IMR-90 (cell line): ENCODE measurements around the gene RTN4RL2. TPM values are rescaled to one million over a fixed set of nuclear protein-coding genes. Genes with fewer than 3 reads are reported as not detected.
A peak's percentile ranks its signal among the peaks of the same experiment; 100 is the strongest.

Source experiments
- ATAC-seq: fragments of 200-7000 bp; cut with Tn5 transposase; 2 replicates; pipeline ENCODE4 v1.9.1; 2020; ENCODE audit warnings: low read depth, mild to moderate bottlenecking, moderate library complexity
- BruUV-seq: library from RNA; stranded (reverse); fragments of 400-500 nt; replicated peaks from 2 replicates; lab custom pipeline; 2021; lab: Mats Ljungman, UMichigan
- CTCF ChIA-PET: fragments of 300-600 bp; formaldehyde crosslinking; extraction: SDS; loops from one replicate; lab custom pipeline; 2021; ENCODE audit warnings: antibody characterized with exemption; lab: Yijun Ruan, JAX
- POLR2A ChIA-PET: fragments of 300-600 bp; sonication (Branson Sonifier 250); formaldehyde crosslinking; loops from one replicate; lab custom pipeline; 2022; ENCODE audit warnings: antibody characterized with exemption; ENCODE audit not compliant: unreplicated experiment; lab: Charles Lee
- DNase-seq: peaks from one replicate; pipeline ENCODE4 v3.0.0; 2013
- H2AFZ ChIP-seq: replicated peaks from 2 replicates; pipeline ENCODE3; 2013; ENCODE audit warnings: low read length, mild to moderate bottlenecking; ENCODE audit not compliant: poor library complexity
- H2AK5ac ChIP-seq: 2 replicates; pipeline ENCODE4 v1.6.1; 2013; ENCODE audit warnings: low read depth, low read length, inconsistent platforms
- H2AK9ac ChIP-seq: replicated peaks from 2 replicates; pipeline ENCODE3; 2013; ENCODE audit warnings: mild to moderate bottlenecking, low read depth, low read length, moderate library complexity; ENCODE audit not compliant: poor library complexity
- H2BK120ac ChIP-seq: 2 replicates; pipeline ENCODE4 v1.6.1; 2013; ENCODE audit warnings: low read depth, low read length, inconsistent platforms
- H2BK15ac ChIP-seq: 3 replicates; pipeline ENCODE4 v1.6.1; 2013; ENCODE audit warnings: low read depth, low read length, inconsistent platforms
- H2BK20ac ChIP-seq: 2 replicates; pipeline ENCODE4 v1.6.1; 2013; ENCODE audit warnings: low read depth, mild to moderate bottlenecking, inconsistent platforms, low read length, moderate library complexity
- H2BK5ac ChIP-seq: 2 replicates; pipeline ENCODE4 v1.6.1; 2013; ENCODE audit warnings: mild to moderate bottlenecking, low read depth, low read length, inconsistent platforms; ENCODE audit not compliant: poor library complexity, severe bottlenecking
- H3K14ac ChIP-seq: replicated peaks from 2 replicates; pipeline ENCODE4 v1.6.1; 2013; ENCODE audit warnings: low read depth, low read length, inconsistent platforms
- H3K18ac ChIP-seq: 2 replicates; pipeline ENCODE4 v1.6.1; 2013; ENCODE audit warnings: low read depth, low read length, control low read depth
- H3K23ac ChIP-seq: 2 replicates; pipeline ENCODE4 v1.6.1; 2013; ENCODE audit warnings: low read depth, low read length, inconsistent platforms
- H3K27ac ChIP-seq: 2 replicates; pipeline ENCODE4 v1.5.1; 2013; ENCODE audit warnings: mild to moderate bottlenecking, control low read depth, low read length; ENCODE audit not compliant: insufficient read depth
- H3K27me3 ChIP-seq: 2 replicates; pipeline ENCODE4 v1.6.1; 2013; ENCODE audit warnings: low read length; ENCODE audit not compliant: control insufficient read depth, insufficient read depth
- H3K36me3 ChIP-seq: 2 replicates; pipeline ENCODE4 v1.6.1; 2013; ENCODE audit warnings: low read length, mixed read lengths; ENCODE audit not compliant: control insufficient read depth, insufficient read depth
- H3K4ac ChIP-seq: 2 replicates; pipeline ENCODE4 v1.6.1; 2013; ENCODE audit warnings: low read depth, low read length, inconsistent platforms
- H3K4me1 ChIP-seq: 2 replicates; pipeline ENCODE4 v1.6.1; 2013; ENCODE audit warnings: low read length, mixed read lengths; ENCODE audit not compliant: control insufficient read depth, insufficient read depth
- H3K4me2 ChIP-seq: 2 replicates; pipeline ENCODE4 v1.6.1; 2013; ENCODE audit warnings: low read depth, mild to moderate bottlenecking, control low read depth, low read length, moderate library complexity
- H3K4me3 ChIP-seq: 2 replicates; pipeline ENCODE4 v1.5.1; 2013; ENCODE audit warnings: low read depth, mild to moderate bottlenecking, control low read depth, low read length, moderate library complexity; ENCODE audit not compliant: insufficient read depth
- H3K56ac ChIP-seq: 2 replicates; pipeline ENCODE4 v1.6.1; 2013; ENCODE audit warnings: low read length, inconsistent platforms; ENCODE audit not compliant: insufficient read depth; ENCODE audit errors: extremely low read depth
- H3K79me1 ChIP-seq, 2 experiments: 2 replicates each; pipeline ENCODE4 v1.6.1; 2013; ENCODE audit warnings: low read length in 2 of 2, inconsistent platforms in 1 of 2, low read depth in 1 of 2
- H3K9ac ChIP-seq: 2 replicates; pipeline ENCODE4 v1.6.1; 2013; ENCODE audit warnings: low read depth, low read length, control low read depth
- H3K9me1 ChIP-seq: 2 replicates; pipeline ENCODE4 v1.6.1; 2013; ENCODE audit warnings: low read length, inconsistent platforms; ENCODE audit not compliant: insufficient read depth
- H3K9me3 ChIP-seq: 2 replicates; pipeline ENCODE4 v1.6.1; 2013; ENCODE audit warnings: low read length; ENCODE audit not compliant: control insufficient read depth, insufficient read depth
- H4K20me1 ChIP-seq: 2 replicates; pipeline ENCODE4 v1.6.1; 2013; ENCODE audit warnings: low read length, inconsistent platforms; ENCODE audit not compliant: insufficient read depth
- H4K5ac ChIP-seq: 2 replicates; pipeline ENCODE4 v1.6.1; 2013; ENCODE audit warnings: mild to moderate bottlenecking, low read depth, low read length, control low read depth
- H4K8ac ChIP-seq, 2 experiments: 2 replicates each; pipeline ENCODE4 v1.6.1; 2013; ENCODE audit warnings: low read depth in 2 of 2, low read length in 2 of 2, control low read depth in 1 of 2, inconsistent platforms in 1 of 2
- H4K91ac ChIP-seq: 2 replicates; pipeline ENCODE4 v1.6.1; 2013; ENCODE audit warnings: low read depth, low read length, inconsistent platforms; ENCODE audit not compliant: insufficient read depth
- BHLHE40 ChIP-seq: fragments of 150-350 bp; IDR thresholded peaks from 2 replicates; pipeline ENCODE4 v1.6.1; 2016; ENCODE audit warnings: mild to moderate bottlenecking, low read depth, low read length
- RAD21 ChIP-seq: IDR thresholded peaks from 2 replicates; pipeline ENCODE4 v1.6.1; 2012; ENCODE audit warnings: low read length, improper control_type of control experiment
- SMC3 ChIP-seq: fragments of 150-350 bp; IDR thresholded peaks from 2 replicates; pipeline ENCODE4 v1.6.1; 2016; ENCODE audit warnings: low read depth, mild to moderate bottlenecking, antibody characterized with exemption, low read length, moderate library complexity
- whole genome bisulfite sequencing, 2 experiments: methylation state at CpG; one replicate each; pipeline versions ENCODE4 v1.1.5 to v1.1.7; 2013; ENCODE audit warnings: missing lambda C conversion rate in 2 of 2; ENCODE audit not compliant: insufficient read length in 1 of 2; ENCODE audit errors: extremely low coverage in 2 of 2; 5-methylcytosine and 5-hydroxymethylcytosine counted together
- dilution Hi-C: fragments of 300-500 bp; cut with HindIII; formaldehyde crosslinking; loops from one replicate; pipeline ENCODE4 v1.14.3; 2018; ENCODE audit warnings: low sequenced_read_pairs; ENCODE audit not compliant: unreplicated experiment
- in situ Hi-C: fragments of 300-500 bp; cut with MboI; formaldehyde crosslinking; loops from 3 replicates; pipeline ENCODE4 v1.14.3; 2019; ENCODE audit warnings: low sequenced_read_pairs, inconsistent platforms, mixed read lengths
- intact Hi-C: fragments of 100-400 bp; cut with micrococcal nuclease; formaldehyde crosslinking; loops from 2 replicates; pipeline ENCODE4 v1.10.0; 2022
- polyA plus RNA-seq, 3 experiments: library from polyadenylated mRNA; depleted of rRNA; stranded (reverse); fragments of >200 nt; gene quantifications; 2 replicates each; pipeline ENCODE4 v1.2.3, GENCODE V29; 2012; ENCODE audit warnings: low replicate concordance in 1 of 3
- total RNA-seq: library from RNA; depleted of rRNA; stranded (reverse); fragments of >200 nt; gene quantifications from 2 replicates; pipeline ENCODE4 v1.2.3, GENCODE V29; 2012
- TF ChIP-seq, protein P1 (sequence below): conservative IDR thresholded peaks from 2 replicates; pipeline ENCODE4 v1.5.1; 2012; ENCODE audit warnings: mild to moderate bottlenecking, low read depth, low read length, improper control_type of control experiment
- TF ChIP-seq, protein P2 (sequence below): fragments of 150-350 bp; IDR thresholded peaks from 2 replicates; pipeline ENCODE4 v1.6.1; 2017; ENCODE audit warnings: mild to moderate bottlenecking, antibody characterized with exemption, low read length, low read depth

The RTN4RL2 gene
- total and polyA plus RNA-seq, 2 of the 4 experiments (the other 2 are of a cell fraction) = 1.5 TPM; not detected in 1

DNA sequence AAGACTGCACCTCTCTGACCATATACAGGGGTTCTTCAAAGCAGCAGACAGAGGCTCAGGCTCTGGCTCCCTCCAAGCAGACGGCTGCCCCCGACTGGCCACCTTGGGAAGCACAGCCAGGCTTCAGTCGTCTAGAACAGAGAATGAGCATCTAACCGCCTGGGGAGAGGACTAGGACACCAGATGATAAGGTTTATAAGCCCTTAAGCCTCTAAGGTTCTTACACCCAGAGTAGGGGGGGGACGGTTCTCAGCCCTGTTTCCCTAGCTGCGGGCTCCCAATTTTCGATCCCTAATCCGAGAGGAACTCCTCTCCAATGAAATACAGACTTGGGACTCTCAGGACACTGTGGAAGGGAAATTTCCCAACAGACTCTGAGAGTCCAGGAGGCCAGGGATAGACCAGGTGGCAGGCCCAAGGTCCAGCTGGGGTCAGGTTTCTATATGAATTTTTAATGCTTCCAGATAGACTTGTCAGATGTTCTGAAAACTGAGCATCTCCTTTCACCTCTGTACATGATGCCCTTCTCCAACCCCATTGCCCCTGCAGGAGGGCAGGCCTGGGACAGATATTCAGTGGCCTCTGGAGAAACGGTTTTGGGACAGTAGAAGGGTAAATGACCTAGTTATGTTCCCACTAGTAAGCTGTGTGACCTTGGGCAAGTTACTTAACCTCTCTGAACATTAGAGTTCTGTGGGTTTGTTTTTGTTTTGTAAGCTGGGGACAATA is 20.2 kb downstream of the RTN4RL2 start:
- Histone ChIP-seq H3K23ac (no peak overlapping the region), H3K4me3 (no peak overlapping the region), H3K9me1 (no peaks in the 10 kb centered on the region), H3K18ac (no peak overlapping the region), H2BK15ac (no peak overlapping the region), H3K79me1 (no peaks in the 10 kb centered on the region), H3K9ac (no peak overlapping the region), H3K4me2 (no peak overlapping the region), H2AK5ac (no peak overlapping the region), H3K56ac (no peak overlapping the region), H3K36me3 (peaks cover 11% of the 10 kb centered on the region; the same call in 1 of the 2 replicates), H2AK9ac (no peak overlapping the region), H2AFZ (no peak overlapping the region), H2BK120ac (no peak overlapping the region), H2BK5ac (no peak overlapping the region), H4K8ac (no peak overlapping the region), H3K27me3 (peaks cover 49% of the 10 kb centered on the region), H4K5ac (no peak overlapping the region), H3K14ac (no peak overlapping the region), H3K4me1 (no peaks in the 10 kb centered on the region), H2BK20ac (no peak overlapping the region), H3K4ac (no peak overlapping the region), H4K20me1 (no peaks in the 10 kb centered on the region; the same call in 1 of the 2 replicates), H3K9me3 (no peaks in the 10 kb centered on the region), H3K27ac (no peak overlapping the region), H4K91ac (no peak overlapping the region)
- peak; percentile 36 for TF ChIP-seq RAD21
- TF ChIP-seq SMC3 = peak; percentile 37; the same call in 1 of the 2 replicates
- TF ChIP-seq, protein P1, sequence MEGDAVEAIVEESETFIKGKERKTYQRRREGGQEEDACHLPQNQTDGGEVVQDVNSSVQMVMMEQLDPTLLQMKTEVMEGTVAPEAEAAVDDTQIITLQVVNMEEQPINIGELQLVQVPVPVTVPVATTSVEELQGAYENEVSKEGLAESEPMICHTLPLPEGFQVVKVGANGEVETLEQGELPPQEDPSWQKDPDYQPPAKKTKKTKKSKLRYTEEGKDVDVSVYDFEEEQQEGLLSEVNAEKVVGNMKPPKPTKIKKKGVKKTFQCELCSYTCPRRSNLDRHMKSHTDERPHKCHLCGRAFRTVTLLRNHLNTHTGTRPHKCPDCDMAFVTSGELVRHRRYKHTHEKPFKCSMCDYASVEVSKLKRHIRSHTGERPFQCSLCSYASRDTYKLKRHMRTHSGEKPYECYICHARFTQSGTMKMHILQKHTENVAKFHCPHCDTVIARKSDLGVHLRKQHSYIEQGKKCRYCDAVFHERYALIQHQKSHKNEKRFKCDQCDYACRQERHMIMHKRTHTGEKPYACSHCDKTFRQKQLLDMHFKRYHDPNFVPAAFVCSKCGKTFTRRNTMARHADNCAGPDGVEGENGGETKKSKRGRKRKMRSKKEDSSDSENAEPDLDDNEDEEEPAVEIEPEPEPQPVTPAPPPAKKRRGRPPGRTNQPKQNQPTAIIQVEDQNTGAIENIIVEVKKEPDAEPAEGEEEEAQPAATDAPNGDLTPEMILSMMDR = peak; percentile 60
- no peak for TF ChIP-seq BHLHE40
- TF ChIP-seq, protein P2, sequence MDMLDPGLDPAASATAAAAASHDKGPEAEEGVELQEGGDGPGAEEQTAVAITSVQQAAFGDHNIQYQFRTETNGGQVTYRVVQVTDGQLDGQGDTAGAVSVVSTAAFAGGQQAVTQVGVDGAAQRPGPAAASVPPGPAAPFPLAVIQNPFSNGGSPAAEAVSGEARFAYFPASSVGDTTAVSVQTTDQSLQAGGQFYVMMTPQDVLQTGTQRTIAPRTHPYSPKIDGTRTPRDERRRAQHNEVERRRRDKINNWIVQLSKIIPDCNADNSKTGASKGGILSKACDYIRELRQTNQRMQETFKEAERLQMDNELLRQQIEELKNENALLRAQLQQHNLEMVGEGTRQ = no peak
- BruUV-seq = no TSS peak
- CTCF ChIA-PET = interaction anchor here (1.0 to 1.3 kb wide), 2 partner anchors 20 to 46 kb away, joined by 4 read pairs; partner anchors contain the start of gene RTN4RL2
- POLR2A ChIA-PET = no interaction called here
- WGBS, 2 experiments = no CpG with 5 or more reads among the region's 9 CpGs
- dilution Hi-C loops (no loop called here), in situ Hi-C loops (loop anchor here (25.0 kb wide), 1 partner anchor 1032 kb away; the partner anchor contains the start of gene OR5B21), intact Hi-C loops (loop anchor here (1.0 kb wide), 1 partner anchor 23 kb away; no protein-coding TSS in a partner anchor)
- DNase-seq (peak; percentile 25), ATAC-seq (peak; percentile 42; the same call in 1 of the 2 replicates)
